A673 (cell line): ENCODE results near the gene GRAMD1C. TPM values are rescaled to one million over a fixed set of nuclear protein-coding genes. Genes with fewer than 3 reads are reported as not detected.
A peak's percentile ranks its signal among the peaks of the same experiment; 100 is the strongest.

Experiments used
- BruUV-seq: library from RNA; stranded (reverse); fragments of 400-500 nt; replicated peaks from 2 replicates; lab custom pipeline; 2021; lab: Mats Ljungman, UMichigan
- CTCF ChIA-PET: fragments of 300-600 bp; sonication (Branson Sonifier 250); formaldehyde crosslinking; loops from one replicate; lab custom pipeline; 2022; ENCODE audit warnings: antibody characterized with exemption; lab: Charles Lee
- POLR2A ChIA-PET: fragments of 300-600 bp; sonication (Branson Sonifier 250); formaldehyde crosslinking; loops from one replicate; lab custom pipeline; 2022; ENCODE audit warnings: antibody characterized with exemption; ENCODE audit not compliant: low non-redundant PET; lab: Charles Lee
- DNase-seq: peaks from one replicate; pipeline ENCODE4 v3.0.0-alpha.2; 2015; ENCODE audit warnings: low spot score
- H3K27ac ChIP-seq: fragments of 200-600 bp; sonication (generic); 2 replicates; pipeline ENCODE4 v1.5.1; 2016; ENCODE audit warnings: mixed run types, low read depth, mild to moderate bottlenecking, mixed read lengths, antibody characterized with exemption, low read length; ENCODE audit not compliant: poor library complexity, severe bottlenecking
- H3K27me3 ChIP-seq: fragments of 200-600 bp; sonication (generic); replicated peaks from 2 replicates; pipeline ENCODE4 v1.6.1; 2017; ENCODE audit warnings: mixed run types, low read depth, mild to moderate bottlenecking, mixed read lengths, antibody characterized with exemption, low read length; ENCODE audit not compliant: insufficient read depth, poor library complexity
- H3K36me3 ChIP-seq: fragments of 200-600 bp; sonication (generic); 2 replicates; pipeline ENCODE4 v1.6.1; 2016; ENCODE audit warnings: mixed run types, mild to moderate bottlenecking, mixed read lengths, antibody characterized with exemption, low read length; ENCODE audit not compliant: insufficient read depth, poor library complexity, severe bottlenecking
- H3K4me1 ChIP-seq: fragments of 200-600 bp; sonication (generic); 2 replicates; pipeline ENCODE4 v1.6.1; 2017; ENCODE audit warnings: mixed run types, mild to moderate bottlenecking, mixed read lengths, antibody characterized with exemption, low read length; ENCODE audit not compliant: insufficient read depth, poor library complexity, severe bottlenecking
- H3K4me3 ChIP-seq: fragments of 200-600 bp; sonication (generic); 2 replicates; pipeline ENCODE4 v1.5.1; 2016; ENCODE audit warnings: low read depth, mixed run types, mild to moderate bottlenecking, mixed read lengths, low read length; ENCODE audit not compliant: poor library complexity, severe bottlenecking
- H3K9me3 ChIP-seq: fragments of 200-600 bp; sonication (generic); 2 replicates; pipeline ENCODE4 v1.6.1; 2016; ENCODE audit warnings: mixed run types, low read depth, mild to moderate bottlenecking, mixed read lengths, antibody characterized with exemption, low read length; ENCODE audit not compliant: poor library complexity, severe bottlenecking
- CTCF ChIP-seq: fragments of 300-800, 200-600 bp; sonication (generic); conservative IDR thresholded peaks from 2 replicates; pipeline ENCODE4 v1.5.1; 2017; ENCODE audit warnings: low read depth, mild to moderate bottlenecking, antibody characterized with exemption, low read length, moderate library complexity, mixed read lengths
- EZH2 ChIP-seq: fragments of 200-600 bp; sonication (generic); IDR thresholded peaks from 2 replicates; pipeline ENCODE4 v1.6.1; 2017; ENCODE audit warnings: borderline replicate concordance, low read depth, mild to moderate bottlenecking, mixed read lengths, antibody characterized with exemption, low read length; ENCODE audit not compliant: poor library complexity, severe bottlenecking
- intact Hi-C: fragments of 100-400 bp; cut with micrococcal nuclease; formaldehyde crosslinking; loops from one replicate; pipeline ENCODE4 v1.10.0; 2022; ENCODE audit not compliant: unreplicated experiment
- total RNA-seq: library from RNA; stranded (reverse); gene quantifications from 2 replicates; pipeline ENCODE4 v1.2.3, GENCODE V29; 2021

GRAMD1C gene
- total RNA-seq, 1 experiment from 2014 or later: 3.1 TPM

DNA sequence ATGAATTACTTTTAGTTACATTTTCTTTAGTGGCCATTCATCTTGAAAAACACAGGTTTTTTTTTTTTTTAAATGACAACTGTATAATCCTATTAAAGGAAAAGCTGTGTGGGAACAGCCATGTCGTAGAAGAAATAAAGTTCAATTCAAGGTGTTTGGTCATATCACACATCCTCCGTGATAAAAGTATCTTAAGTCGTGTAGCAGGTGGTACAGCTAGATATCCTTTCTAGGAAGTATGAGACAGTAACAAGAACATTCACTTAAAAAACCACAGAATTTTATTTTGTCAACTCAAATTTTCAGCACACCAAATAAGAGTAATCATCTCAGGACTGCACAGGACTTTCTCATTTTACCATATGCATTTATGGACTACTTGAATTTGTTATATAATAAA is 125.3 kb downstream of the GRAMD1C start:
- CTCF ChIA-PET: no interaction called here

DNA sequence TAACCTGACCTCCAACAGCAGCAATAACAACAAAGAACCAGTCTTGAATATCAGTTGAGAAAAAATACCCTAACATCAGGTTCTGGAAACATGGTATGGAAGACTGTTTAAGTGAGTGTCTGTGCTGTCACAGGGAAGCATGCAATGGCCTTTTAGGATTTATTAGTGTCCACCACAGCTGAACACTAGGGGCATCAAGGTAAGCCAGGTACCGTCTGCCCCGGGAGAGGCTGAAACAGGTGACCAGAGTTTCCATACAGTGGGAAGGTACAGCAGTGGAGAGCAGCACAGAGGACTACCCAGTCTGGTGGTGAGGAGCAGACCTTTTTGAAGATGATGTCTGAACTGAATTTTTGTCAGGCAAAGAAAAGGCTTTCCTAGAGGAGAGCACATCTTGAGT is 127.6 kb downstream of the GRAMD1C start:
- Histone ChIP-seq H3K36me3 (no peaks in the 10 kb centered on the region), H3K4me3 (no peak overlapping the region), H3K4me1 (no peaks in the 10 kb centered on the region), H3K9me3 (no peaks in the 10 kb centered on the region), H3K27me3 (no peaks in the 10 kb centered on the region), H3K27ac (no peak overlapping the region)
- intact Hi-C loops: no loop called here
- DNase-seq: no peak
- TF ChIP-seq EZH2 (no peak), CTCF (no peak)
- ChIA-PET POLR2A (no interaction called here), CTCF (no interaction called here)
- BruUV-seq: no TSS peak

More for the DNA sequence above, 125.3 kb downstream of the GRAMD1C start:
- intact Hi-C loops: no loop called here
- no peaks in the 10 kb centered on the region for H3K27me3 ChIP-seq
- no peaks in the 10 kb centered on the region for H3K36me3 ChIP-seq
- POLR2A ChIA-PET: no interaction called here
- DNase-seq: no peak
- no peaks in the 10 kb centered on the region for H3K4me1 ChIP-seq
- H3K27ac ChIP-seq: no peak overlapping the region
- no peak for TF ChIP-seq CTCF
- no peak for TF ChIP-seq EZH2
- no peak overlapping the region for H3K4me3 ChIP-seq
- no TSS peak for BruUV-seq
- no peaks in the 10 kb centered on the region for H3K9me3 ChIP-seq

- H3K27ac ChIP-seq: no peak overlapping the region
- intact Hi-C loops: no loop called here
- no peaks in the 10 kb centered on the region for H3K4me1 ChIP-seq
- H3K27me3 ChIP-seq: no peaks in the 10 kb centered on the region
- TF ChIP-seq EZH2: no peak
- TF ChIP-seq CTCF: no peak
- H3K4me3 ChIP-seq: no peak overlapping the region
- H3K36me3 ChIP-seq: no peaks in the 10 kb centered on the region
- CTCF ChIA-PET: no interaction called here
- peak; percentile 40 for DNase-seq
- no peaks in the 10 kb centered on the region for H3K9me3 ChIP-seq
- POLR2A ChIA-PET: no interaction called here
- BruUV-seq: no TSS peak
Observed at GRCh38 chr3:113968986-113969385, 130.4 kb downstream of the GRAMD1C start.
